DOHH2 (cell line): ENCODE data around the gene GATA3.

Experiments used
- EZH2phosphoT487 ChIP-seq: fragments of 200-600 bp; sonication (generic); IDR thresholded peaks from 2 replicates; pipeline ENCODE4 v1.6.1; 2017; ENCODE audit warnings: borderline replicate concordance, mild to moderate bottlenecking, antibody characterized with exemption, low read length, moderate library complexity, mixed read lengths
- TF ChIP-seq, protein P1 (sequence below): fragments of 200-600 bp; sonication (generic); IDR thresholded peaks from one replicate; pipeline ENCODE4 v1.5.1; 2014; ENCODE audit warnings: antibody characterized with exemption, mild to moderate bottlenecking, low read depth, low read length; ENCODE audit not compliant: poor library complexity, severe bottlenecking

DNA sequence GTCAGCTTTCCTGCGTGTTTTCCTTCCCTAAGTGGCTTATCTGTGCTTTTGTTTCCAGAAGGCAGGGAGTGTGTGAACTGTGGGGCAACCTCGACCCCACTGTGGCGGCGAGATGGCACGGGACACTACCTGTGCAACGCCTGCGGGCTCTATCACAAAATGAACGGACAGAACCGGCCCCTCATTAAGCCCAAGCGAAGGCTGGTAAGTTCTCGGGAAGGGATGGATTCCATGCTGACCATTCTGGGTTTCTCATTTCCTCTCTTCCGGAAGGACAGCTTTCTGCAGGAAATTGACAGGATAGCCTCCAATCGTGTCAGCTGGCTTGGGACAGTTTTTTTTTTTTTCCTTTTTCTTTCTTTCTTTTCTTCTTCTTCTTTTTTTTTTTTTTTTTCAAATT, 9.4 kb downstream of the GATA3 start:
- TF ChIP-seq, protein P1, sequence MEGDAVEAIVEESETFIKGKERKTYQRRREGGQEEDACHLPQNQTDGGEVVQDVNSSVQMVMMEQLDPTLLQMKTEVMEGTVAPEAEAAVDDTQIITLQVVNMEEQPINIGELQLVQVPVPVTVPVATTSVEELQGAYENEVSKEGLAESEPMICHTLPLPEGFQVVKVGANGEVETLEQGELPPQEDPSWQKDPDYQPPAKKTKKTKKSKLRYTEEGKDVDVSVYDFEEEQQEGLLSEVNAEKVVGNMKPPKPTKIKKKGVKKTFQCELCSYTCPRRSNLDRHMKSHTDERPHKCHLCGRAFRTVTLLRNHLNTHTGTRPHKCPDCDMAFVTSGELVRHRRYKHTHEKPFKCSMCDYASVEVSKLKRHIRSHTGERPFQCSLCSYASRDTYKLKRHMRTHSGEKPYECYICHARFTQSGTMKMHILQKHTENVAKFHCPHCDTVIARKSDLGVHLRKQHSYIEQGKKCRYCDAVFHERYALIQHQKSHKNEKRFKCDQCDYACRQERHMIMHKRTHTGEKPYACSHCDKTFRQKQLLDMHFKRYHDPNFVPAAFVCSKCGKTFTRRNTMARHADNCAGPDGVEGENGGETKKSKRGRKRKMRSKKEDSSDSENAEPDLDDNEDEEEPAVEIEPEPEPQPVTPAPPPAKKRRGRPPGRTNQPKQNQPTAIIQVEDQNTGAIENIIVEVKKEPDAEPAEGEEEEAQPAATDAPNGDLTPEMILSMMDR, result no peak
- TF ChIP-seq EZH2phosphoT487, result no peak
